IMR-90 (cell line): Measurements from ENCODE around the gene ZSCAN31.

ENCODE experiments used
- BHLHE40 ChIP-seq: fragments of 150-350 bp; IDR thresholded peaks from 2 replicates; pipeline ENCODE4 v1.6.1; 2016; ENCODE audit warnings: mild to moderate bottlenecking, low read depth, low read length
- CEBPB ChIP-seq: IDR thresholded peaks from 2 replicates; pipeline ENCODE4 v1.6.1; 2012; ENCODE audit warnings: low read depth, low read length, improper control_type of control experiment
- CHD1 ChIP-seq: IDR thresholded peaks from 2 replicates; pipeline ENCODE4 v1.6.1; 2012; ENCODE audit warnings: low read depth, low read length, improper control_type of control experiment
- MXI1 ChIP-seq: IDR thresholded peaks from 2 replicates; pipeline ENCODE4 v1.6.1; 2012; ENCODE audit warnings: low read depth, mild to moderate bottlenecking, low read length, moderate library complexity, borderline replicate concordance
- POLR2A ChIP-seq: IDR thresholded peaks from 2 replicates; pipeline ENCODE4 v1.6.1; 2012; ENCODE audit warnings: mild to moderate bottlenecking, low read depth, low read length
- RAD21 ChIP-seq: IDR thresholded peaks from 2 replicates; pipeline ENCODE4 v1.6.1; 2012; ENCODE audit warnings: low read length, improper control_type of control experiment
- RCOR1 ChIP-seq: IDR thresholded peaks from 2 replicates; pipeline ENCODE4 v1.6.1; 2012; ENCODE audit warnings: mild to moderate bottlenecking, low read length, improper control_type of control experiment; ENCODE audit not compliant: insufficient replicate concordance
- RFX5 ChIP-seq: IDR thresholded peaks from 2 replicates; pipeline ENCODE4 v1.8.0; 2012; ENCODE audit warnings: low read depth, mild to moderate bottlenecking, low read length, moderate library complexity
- SMC3 ChIP-seq: fragments of 150-350 bp; IDR thresholded peaks from 2 replicates; pipeline ENCODE4 v1.6.1; 2016; ENCODE audit warnings: low read depth, mild to moderate bottlenecking, antibody characterized with exemption, low read length, moderate library complexity
- TF ChIP-seq, protein P1 (sequence below): conservative IDR thresholded peaks from 2 replicates; pipeline ENCODE4 v1.5.1; 2012; ENCODE audit warnings: mild to moderate bottlenecking, low read depth, low read length, improper control_type of control experiment
- TF ChIP-seq, protein P2 (sequence below): fragments of 150-350 bp; IDR thresholded peaks from 2 replicates; pipeline ENCODE4 v1.6.1; 2017; ENCODE audit warnings: mild to moderate bottlenecking, antibody characterized with exemption, low read length, low read depth

DNA sequence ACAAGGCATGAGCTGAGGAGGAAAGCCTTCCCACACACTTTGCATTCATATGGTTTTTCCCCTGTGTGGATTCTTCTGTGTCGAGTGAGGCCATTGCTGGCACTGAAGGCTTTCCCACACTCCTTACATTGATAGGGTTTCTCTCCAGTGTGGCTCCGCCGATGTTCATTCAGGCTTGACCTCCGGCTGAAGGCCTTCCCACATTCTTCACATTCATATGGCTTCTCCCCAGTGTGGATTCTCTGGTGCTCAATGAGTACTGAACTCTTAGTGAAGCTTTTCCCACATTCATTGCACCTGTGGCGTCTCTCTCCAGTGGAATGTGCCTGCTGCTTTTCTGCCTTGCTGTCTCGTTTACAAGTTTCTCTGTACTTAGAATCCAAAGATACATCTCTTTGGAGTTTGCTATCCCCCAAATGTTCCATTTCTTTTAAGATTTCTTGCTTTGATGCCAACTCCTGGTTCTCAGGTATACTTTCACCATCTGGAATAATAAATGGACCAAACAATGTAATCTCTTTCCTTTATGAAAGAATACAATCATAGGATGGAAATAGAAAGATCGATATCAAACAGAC is 9.5 kb downstream of the ZSCAN31 start:
- TF ChIP-seq, protein P1, sequence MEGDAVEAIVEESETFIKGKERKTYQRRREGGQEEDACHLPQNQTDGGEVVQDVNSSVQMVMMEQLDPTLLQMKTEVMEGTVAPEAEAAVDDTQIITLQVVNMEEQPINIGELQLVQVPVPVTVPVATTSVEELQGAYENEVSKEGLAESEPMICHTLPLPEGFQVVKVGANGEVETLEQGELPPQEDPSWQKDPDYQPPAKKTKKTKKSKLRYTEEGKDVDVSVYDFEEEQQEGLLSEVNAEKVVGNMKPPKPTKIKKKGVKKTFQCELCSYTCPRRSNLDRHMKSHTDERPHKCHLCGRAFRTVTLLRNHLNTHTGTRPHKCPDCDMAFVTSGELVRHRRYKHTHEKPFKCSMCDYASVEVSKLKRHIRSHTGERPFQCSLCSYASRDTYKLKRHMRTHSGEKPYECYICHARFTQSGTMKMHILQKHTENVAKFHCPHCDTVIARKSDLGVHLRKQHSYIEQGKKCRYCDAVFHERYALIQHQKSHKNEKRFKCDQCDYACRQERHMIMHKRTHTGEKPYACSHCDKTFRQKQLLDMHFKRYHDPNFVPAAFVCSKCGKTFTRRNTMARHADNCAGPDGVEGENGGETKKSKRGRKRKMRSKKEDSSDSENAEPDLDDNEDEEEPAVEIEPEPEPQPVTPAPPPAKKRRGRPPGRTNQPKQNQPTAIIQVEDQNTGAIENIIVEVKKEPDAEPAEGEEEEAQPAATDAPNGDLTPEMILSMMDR: no peak
- TF ChIP-seq POLR2A: no peak
- TF ChIP-seq CHD1: no peak
- TF ChIP-seq BHLHE40: no peak
- no peak for TF ChIP-seq MXI1
- TF ChIP-seq RCOR1: no peak
- no peak for TF ChIP-seq SMC3
- no peak for TF ChIP-seq CEBPB
- no peak for TF ChIP-seq RAD21
- TF ChIP-seq, protein P2, sequence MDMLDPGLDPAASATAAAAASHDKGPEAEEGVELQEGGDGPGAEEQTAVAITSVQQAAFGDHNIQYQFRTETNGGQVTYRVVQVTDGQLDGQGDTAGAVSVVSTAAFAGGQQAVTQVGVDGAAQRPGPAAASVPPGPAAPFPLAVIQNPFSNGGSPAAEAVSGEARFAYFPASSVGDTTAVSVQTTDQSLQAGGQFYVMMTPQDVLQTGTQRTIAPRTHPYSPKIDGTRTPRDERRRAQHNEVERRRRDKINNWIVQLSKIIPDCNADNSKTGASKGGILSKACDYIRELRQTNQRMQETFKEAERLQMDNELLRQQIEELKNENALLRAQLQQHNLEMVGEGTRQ: no peak
- no peak for TF ChIP-seq RFX5
